Sigmoid colon (tissue), 7 donors: Measurements from ENCODE around the gene ARHGEF17. TPM values are rescaled to one million over a fixed set of nuclear protein-coding genes. Genes with fewer than 3 reads are reported as not detected.

Source experiments
- DNase-seq: peaks from one replicate; pipeline ENCODE4 v3.0.0-alpha.2; 2019
- H3K27ac ChIP-seq, 4 donors: fragments of 200-600 bp; sonication (generic); one replicate each; pipeline ENCODE4 v1.5.1; 2016 to 2019; ENCODE audit warnings: mild to moderate bottlenecking in 1 of 4
- H3K27me3 ChIP-seq, 3 donors: fragments of 200-600 bp; sonication (generic); one replicate each; pipeline ENCODE4 v1.5.1; 2019; ENCODE audit warnings: mild to moderate bottlenecking in 1 of 3
- H3K36me3 ChIP-seq, 4 donors: fragments of 200-600 bp; sonication (generic); one replicate each; pipeline ENCODE4 v1.5.1; 2016 to 2019
- H3K4me1 ChIP-seq, 4 donors: fragments of 200-600 bp; sonication (generic); one replicate each; pipeline ENCODE4 v1.5.1; 2017 to 2019
- H3K4me3 ChIP-seq, 4 donors: fragments of 200-600 bp; sonication (generic); one replicate each; pipeline ENCODE4 v1.5.1; 2017 to 2019; ENCODE audit warnings: mild to moderate bottlenecking in 2 of 4, moderate library complexity in 1 of 4
- H3K9me3 ChIP-seq, 4 donors: fragments of 200-600 bp in 3 of 4; sonication (generic) in 3 of 4; one replicate each; pipeline versions ENCODE4 v1.5.1 to v1.6.1; 2013 to 2019
- CTCF ChIP-seq, 4 experiments: fragments of 450-650 bp in 3 of 4; fragments of 200-600 bp in 1 of 4; IDR thresholded peaks; one replicate each; pipeline ENCODE4 v1.5.1; 2016 to 2019; ENCODE audit warnings: antibody characterized with exemption in 4 of 4, mild to moderate bottlenecking in 3 of 4, moderate library complexity in 2 of 4
- EP300 ChIP-seq, 4 donors: sonication (generic); formaldehyde crosslinking; IDR thresholded peaks; one replicate each; pipeline ENCODE4 v1.6.1; 2017; ENCODE audit warnings: antibody characterized with exemption in 4 of 4
- POLR2A ChIP-seq, 2 donors: fragments of 450-650 bp; IDR thresholded peaks; one replicate each; pipeline ENCODE4 v1.6.1; 2016; ENCODE audit warnings: antibody characterized with exemption in 2 of 2, mild to moderate bottlenecking in 2 of 2, moderate library complexity in 2 of 2
- POLR2AphosphoS5 ChIP-seq, 4 donors: sonication (generic); formaldehyde crosslinking; IDR thresholded peaks; one replicate each; pipeline ENCODE4 v1.6.1; 2017; ENCODE audit warnings: antibody characterized with exemption in 4 of 4
- WGBS, 2 donors: extraction: QIAGEN DNeasy Blood & Tissue Kit; methylation state at CpG; one replicate each; pipeline ENCODE4 v1.1.7; 2013; 5-methylcytosine and 5-hydroxymethylcytosine counted together
- intact Hi-C: fragments of 100-400 bp; cut with DNase I; formaldehyde crosslinking; loops from one replicate; pipeline ENCODE4 v1.15.1; 2023
- polyA plus RNA-seq, 3 donors: library from polyadenylated mRNA; stranded (reverse); fragments of 200-250 nt; gene quantifications; one replicate each; pipeline ENCODE4 v1.2.3, GENCODE V29; 2013
- total RNA-seq, 4 donors: library from RNA; depleted of rRNA; stranded (reverse); fragments of >200 nt; gene quantifications; one replicate each; pipeline ENCODE4 v1.1.0, GENCODE V29; 2016
- donor health status: healthy with polysubstance abuse.
- donor health status: Bipolar disorder and iron deficiency.
- donor health status: healthy.

The ARHGEF17 gene
- total and polyA plus RNA-seq, 7 donors = 1.8 to 104 (median 38.2) TPM

GRCh38 chr11:73346186-73346935, 38.3 kb downstream of the ARHGEF17 start:
- TF ChIP-seq EP300 (IDR thresholded peaks at IDR 0.05) (no peak), POLR2AphosphoS5 (IDR thresholded peaks at IDR 0.05) (no peak), POLR2A (IDR thresholded peaks at IDR 0.05) (no peak)
- H3K36me3 ChIP-seq = peaks cover 4 to 23% (median 5%) of the 10 kb centered on the region in 4 donors
- intact Hi-C loops = no loop called here
- peak overlapping the region in 2 of 4 donors; percentile 2 to 64 for H3K27ac ChIP-seq
- no peaks in the 10 kb centered on the region for H3K9me3 ChIP-seq
- no peak for DNase-seq
- WGBS, 2 donors = 87% methylated on average over 10 of the region's 10 CpGs
- H3K4me1 ChIP-seq = peaks cover 0 to 67% (median 52%) of the 10 kb centered on the region in 4 donors
- no peaks in the 10 kb centered on the region for H3K27me3 ChIP-seq
- no peak overlapping the region for H3K4me3 ChIP-seq

- H3K4me3 ChIP-seq = no peak overlapping the region
- no peaks in the 10 kb centered on the region for H3K9me3 ChIP-seq
- H3K4me1 ChIP-seq = peaks cover 0 to 63% (median 47%) of the 10 kb centered on the region in 4 donors
- DNase-seq = no peak
- no peak for TF ChIP-seq EP300 (IDR thresholded peaks at IDR 0.05)
- TF ChIP-seq POLR2AphosphoS5 (IDR thresholded peaks at IDR 0.05) = no peak
- TF ChIP-seq POLR2A (IDR thresholded peaks at IDR 0.05) = no peak
- TF ChIP-seq CTCF (IDR thresholded peaks at IDR 0.05) = no peak
- 90 to 93% methylated on average over 12 of the region's 12 CpGs for WGBS, 2 donors
- H3K27ac ChIP-seq = peak overlapping the region in 1 of 4 donors; percentile 2
- peaks cover 4 to 23% (median 5%) of the 10 kb centered on the region in 4 donors for H3K36me3 ChIP-seq
- intact Hi-C loops = no loop called here
- H3K27me3 ChIP-seq = no peaks in the 10 kb centered on the region
Measured at GRCh38 chr11:73347067-73347466, 39.0 kb downstream of the ARHGEF17 start.

- 94 to 95% methylated on average over 5 of the region's 5 CpGs for WGBS, 2 donors
- no peak for TF ChIP-seq POLR2AphosphoS5 (IDR thresholded peaks at IDR 0.05)
- no peak for TF ChIP-seq CTCF (IDR thresholded peaks at IDR 0.05)
- no peak for TF ChIP-seq POLR2A (IDR thresholded peaks at IDR 0.05)
- no peak for TF ChIP-seq EP300 (IDR thresholded peaks at IDR 0.05)
- Histone ChIP-seq H3K4me1 (peaks cover 0 to 47% (median 30%) of the 10 kb centered on the region in 4 donors), H3K36me3 (peaks cover 5 to 36% (median 9%) of the 10 kb centered on the region in 4 donors), H3K27ac (peak overlapping the region in 1 of 4 donors; percentile 21), H3K27me3 (no peaks in the 10 kb centered on the region), H3K9me3 (no peaks in the 10 kb centered on the region), H3K4me3 (no peak overlapping the region)
- intact Hi-C loops = no loop called here
- DNase-seq = no peak
Measured at GRCh38 chr11:73348838-73349237, 40.8 kb downstream of the ARHGEF17 start.

- H3K27ac ChIP-seq = peak overlapping the region in 1 of 4 donors; percentile 21
- WGBS, 2 donors = 85 to 86% methylated on average over 6 of the region's 6 CpGs
- H3K9me3 ChIP-seq = no peaks in the 10 kb centered on the region
- no peak for DNase-seq
- peaks cover 0 to 39% (median 22%) of the 10 kb centered on the region in 4 donors for H3K4me1 ChIP-seq
- intact Hi-C loops = no loop called here
- no peak overlapping the region for H3K4me3 ChIP-seq
- no peaks in the 10 kb centered on the region for H3K27me3 ChIP-seq
- no peak for TF ChIP-seq EP300 (IDR thresholded peaks at IDR 0.05)
- TF ChIP-seq CTCF (IDR thresholded peaks at IDR 0.05) = no peak
- TF ChIP-seq POLR2A (IDR thresholded peaks at IDR 0.05) = no peak
- TF ChIP-seq POLR2AphosphoS5 (IDR thresholded peaks at IDR 0.05) = no peak
- peaks cover 5 to 41% (median 9%) of the 10 kb centered on the region in 4 donors for H3K36me3 ChIP-seq
Measured at GRCh38 chr11:73349633-73350032, 41.6 kb downstream of the ARHGEF17 start.

GRCh38 chr11:73350908-73351636, 43.0 kb downstream of the ARHGEF17 start:
- no peak for TF ChIP-seq EP300 (IDR thresholded peaks at IDR 0.05)
- TF ChIP-seq CTCF (IDR thresholded peaks at IDR 0.05) = peak; percentile 78 to 94 (median 86)
- Histone ChIP-seq H3K4me1 (peaks cover 0 to 25% (median 9%) of the 10 kb centered on the region in 4 donors), H3K36me3 (peaks cover 6 to 54% (median 14%) of the 10 kb centered on the region in 4 donors), H3K4me3 (no peak overlapping the region), H3K27me3 (no peaks in the 10 kb centered on the region), H3K9me3 (no peaks in the 10 kb centered on the region), H3K27ac (peak overlapping the region in 3 of 4 donors; percentile 48 to 59 (median 55))
- intact Hi-C loops = loop anchor here (1.0 kb wide), 2 partner anchors 42 to 309 kb away; no protein-coding TSS in a partner anchor
- peak; percentile 79 for DNase-seq
- WGBS, 2 donors = 24 to 28% methylated on average over 16 of the region's 16 CpGs
